Suprapubic skin (tissue), 3 donors: ENCODE measurements around the gene TMSB15C.
"Not testable (repeated sequence)": the region's sequence is repeated elsewhere in the genome, so short reads cannot be mapped to it uniquely, and the experiment has no call there.

Experiments used
- POLR2AphosphoS5 ChIP-seq, 3 donors: sonication (generic); formaldehyde crosslinking; IDR thresholded peaks; one replicate each; pipeline ENCODE4 v1.6.1; 2017; ENCODE audit warnings: antibody characterized with exemption in 3 of 3
- TF ChIP-seq, protein P1 (sequence below), 2 donors: fragments of 200-600 bp in 1 of 2; fragments of 450-650 bp in 1 of 2; sonication (generic) in 1 of 2; IDR thresholded peaks; one replicate each; pipeline ENCODE4 v1.5.1; 2016 to 2019; ENCODE audit warnings: antibody characterized with exemption in 2 of 2, mild to moderate bottlenecking in 1 of 2, moderate library complexity in 1 of 2

DNA sequence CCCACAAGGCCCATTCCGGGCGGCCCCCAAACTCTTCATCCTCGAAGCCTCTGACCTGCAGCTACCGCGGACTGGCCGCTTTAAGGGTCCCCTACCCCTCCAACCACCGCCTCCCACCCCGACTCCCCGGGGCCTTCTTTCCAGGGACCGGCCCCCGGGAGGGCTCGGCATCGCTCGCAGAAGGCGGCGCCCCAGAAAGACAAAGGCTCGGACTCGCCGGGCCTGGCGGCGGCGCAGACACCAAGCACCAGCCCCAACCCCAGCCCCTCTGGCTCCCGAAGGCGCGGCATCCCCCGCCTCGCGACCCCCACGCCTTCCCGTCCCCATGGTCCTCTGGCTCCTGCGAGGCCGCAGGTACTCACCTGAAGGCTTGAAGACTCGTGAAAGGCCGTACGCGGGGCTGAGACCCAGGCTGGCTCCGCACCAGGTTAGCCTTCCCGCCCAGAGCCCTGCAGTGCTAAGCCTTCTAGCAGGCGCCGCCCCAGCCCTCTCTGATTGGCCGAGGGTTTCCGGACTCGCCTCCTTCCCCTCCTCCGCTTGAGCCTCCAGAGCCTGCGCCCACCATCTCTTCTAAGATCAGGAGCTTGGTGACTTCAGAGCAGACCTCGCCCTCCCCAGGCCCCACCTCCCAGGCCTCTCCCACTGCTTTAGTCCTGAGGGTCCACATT lies at the start of gene TMSB15C:
- TF ChIP-seq, protein P1, sequence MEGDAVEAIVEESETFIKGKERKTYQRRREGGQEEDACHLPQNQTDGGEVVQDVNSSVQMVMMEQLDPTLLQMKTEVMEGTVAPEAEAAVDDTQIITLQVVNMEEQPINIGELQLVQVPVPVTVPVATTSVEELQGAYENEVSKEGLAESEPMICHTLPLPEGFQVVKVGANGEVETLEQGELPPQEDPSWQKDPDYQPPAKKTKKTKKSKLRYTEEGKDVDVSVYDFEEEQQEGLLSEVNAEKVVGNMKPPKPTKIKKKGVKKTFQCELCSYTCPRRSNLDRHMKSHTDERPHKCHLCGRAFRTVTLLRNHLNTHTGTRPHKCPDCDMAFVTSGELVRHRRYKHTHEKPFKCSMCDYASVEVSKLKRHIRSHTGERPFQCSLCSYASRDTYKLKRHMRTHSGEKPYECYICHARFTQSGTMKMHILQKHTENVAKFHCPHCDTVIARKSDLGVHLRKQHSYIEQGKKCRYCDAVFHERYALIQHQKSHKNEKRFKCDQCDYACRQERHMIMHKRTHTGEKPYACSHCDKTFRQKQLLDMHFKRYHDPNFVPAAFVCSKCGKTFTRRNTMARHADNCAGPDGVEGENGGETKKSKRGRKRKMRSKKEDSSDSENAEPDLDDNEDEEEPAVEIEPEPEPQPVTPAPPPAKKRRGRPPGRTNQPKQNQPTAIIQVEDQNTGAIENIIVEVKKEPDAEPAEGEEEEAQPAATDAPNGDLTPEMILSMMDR (IDR thresholded peaks at IDR 0.05) = not testable (repeated sequence)
- TF ChIP-seq POLR2AphosphoS5 (IDR thresholded peaks at IDR 0.05) = not testable (repeated sequence)
